ENCODE measurements around the gene TRMU.

GRCh38 chr22:46289244-46289891 is 46.1 kb upstream of the TRMU start:
- TF ChIP-seq CTCF (IDR thresholded peaks at IDR 0.05; ENCODE audit: low read depth, low read length, missing input control) (no peak), REST (IDR thresholded peaks at IDR 0.05) (no peak), GABPA (IDR thresholded peaks at IDR 0.05 in 1 of 2, conservative IDR thresholded peaks at IDR 0.05 in 1 of 2) (no peak), SP1 (IDR thresholded peaks at IDR 0.05) (no peak)

Data from liver (tissue), 3 donors.